H9 (cell line): ENCODE results near the gene MN1. TPM values are rescaled to one million over a fixed set of nuclear protein-coding genes. Genes with fewer than 3 reads are reported as not detected.

ENCODE experiments used
- DNase-seq: peaks from one replicate; pipeline ENCODE4 v3.0.0-alpha.2; 2017
- H2AFZ ChIP-seq: one replicate; pipeline ENCODE4 v1.6.1; 2013; ENCODE audit warnings: mild to moderate bottlenecking, low read length, control low read depth, moderate library complexity
- H2AK5ac ChIP-seq: 2 replicates; pipeline ENCODE4 v1.6.1; 2013; ENCODE audit warnings: low read length, control low read depth, mixed read lengths; ENCODE audit not compliant: insufficient read length
- H2BK120ac ChIP-seq: one replicate; pipeline ENCODE4 v1.6.1; 2013; ENCODE audit warnings: low read depth, mild to moderate bottlenecking, low read length, control low read depth, inconsistent platforms; ENCODE audit not compliant: poor library complexity, severe bottlenecking
- H2BK12ac ChIP-seq: 2 replicates; pipeline ENCODE4 v1.6.1; 2013; ENCODE audit warnings: low read length, control low read depth, mixed read lengths, low read depth; ENCODE audit not compliant: insufficient read length
- H2BK15ac ChIP-seq: 2 replicates; pipeline ENCODE4 v1.6.1; 2013; ENCODE audit warnings: low read depth, low read length, control low read depth
- H2BK20ac ChIP-seq: one replicate; pipeline ENCODE4 v1.6.1; 2013; ENCODE audit warnings: low read depth, mild to moderate bottlenecking, low read length, control low read depth, inconsistent platforms; ENCODE audit not compliant: poor library complexity, severe bottlenecking
- H2BK5ac ChIP-seq: 2 replicates; pipeline ENCODE4 v1.6.1; 2013; ENCODE audit warnings: low read length, control low read depth, mixed read lengths; ENCODE audit not compliant: insufficient read length
- H3K14ac ChIP-seq: 2 replicates; pipeline ENCODE4 v1.6.1; 2013; ENCODE audit warnings: low read length, control low read depth; ENCODE audit not compliant: insufficient read depth
- H3K18ac ChIP-seq: 2 replicates; pipeline ENCODE4 v1.6.1; 2013; ENCODE audit warnings: low read depth, mild to moderate bottlenecking, mixed read lengths, low read length, control low read depth; ENCODE audit not compliant: insufficient read length
- H3K23ac ChIP-seq: 2 replicates; pipeline ENCODE4 v1.6.1; 2013; ENCODE audit warnings: low read length, control low read depth, mixed read lengths, low read depth; ENCODE audit not compliant: insufficient read length
- H3K23me2 ChIP-seq: 2 replicates; pipeline ENCODE4 v1.6.1; 2013; ENCODE audit warnings: low read depth, mild to moderate bottlenecking, mixed read lengths, low read length, control low read depth; ENCODE audit not compliant: insufficient read length, poor library complexity, severe bottlenecking
- H3K27ac ChIP-seq: 2 replicates; pipeline ENCODE4 v1.5.1; 2013; ENCODE audit warnings: low read length, control low read depth, mixed read lengths, low read depth; ENCODE audit not compliant: insufficient read length
- H3K27me3 ChIP-seq: 2 replicates; pipeline ENCODE4 v1.6.1; 2013; ENCODE audit warnings: low read length, control low read depth, inconsistent platforms; ENCODE audit not compliant: insufficient read depth
- H3K4ac ChIP-seq: 2 replicates; pipeline ENCODE4 v1.6.1; 2013; ENCODE audit warnings: low read depth, mild to moderate bottlenecking, control low read depth, inconsistent platforms, low read length, moderate library complexity
- H3K4me1 ChIP-seq: 2 replicates; pipeline ENCODE4 v1.6.1; 2013; ENCODE audit warnings: low read length, control low read depth, inconsistent platforms; ENCODE audit not compliant: insufficient read depth
- H3K4me2 ChIP-seq: 2 replicates; pipeline ENCODE4 v1.6.1; 2013; ENCODE audit warnings: low read length, control low read depth, mixed read lengths; ENCODE audit not compliant: insufficient read length, insufficient read depth
- H3K56ac ChIP-seq: 2 replicates; pipeline ENCODE4 v1.6.1; 2013; ENCODE audit warnings: low read depth, mild to moderate bottlenecking, mixed read lengths, low read length, control low read depth; ENCODE audit not compliant: insufficient read length
- H3K79me1 ChIP-seq: 2 replicates; pipeline ENCODE4 v1.6.1; 2013; ENCODE audit warnings: low read depth, mild to moderate bottlenecking, moderate library complexity, low read length, control low read depth, inconsistent platforms; ENCODE audit not compliant: insufficient read depth, poor library complexity, severe bottlenecking
- H3K79me2 ChIP-seq: 2 replicates; pipeline ENCODE4 v1.6.1; 2013; ENCODE audit warnings: low read length, control low read depth, inconsistent platforms; ENCODE audit not compliant: insufficient read depth
- H3K9ac ChIP-seq: 2 replicates; pipeline ENCODE4 v1.6.1; 2013; ENCODE audit warnings: low read length, control low read depth, mixed read lengths; ENCODE audit not compliant: insufficient read length; ENCODE audit errors: extremely low read depth
- H3K9me3 ChIP-seq: one replicate; pipeline ENCODE4 v1.6.1; 2013; ENCODE audit warnings: low read depth, low read length, inconsistent platforms; ENCODE audit not compliant: control insufficient read depth
- H3T11ph ChIP-seq: one replicate; pipeline ENCODE4 v1.6.1; 2013; ENCODE audit warnings: mild to moderate bottlenecking, low read length, control low read depth, inconsistent platforms
- H4K20me1 ChIP-seq: one replicate; pipeline ENCODE4 v1.6.1; 2013; ENCODE audit not compliant: control insufficient read depth, insufficient read length, insufficient read depth
- H4K5ac ChIP-seq: 2 replicates; pipeline ENCODE4 v1.6.1; 2013; ENCODE audit warnings: low read depth, mild to moderate bottlenecking, mixed read lengths, low read length, control low read depth; ENCODE audit not compliant: insufficient read length
- H4K8ac ChIP-seq: replicated peaks from 2 replicates; pipeline ENCODE4 v1.6.1; 2013; ENCODE audit warnings: low read length, control low read depth, mixed read lengths, low read depth; ENCODE audit not compliant: insufficient read length
- H4K91ac ChIP-seq: 2 replicates; pipeline ENCODE4 v1.6.1; 2013; ENCODE audit warnings: low read depth, mild to moderate bottlenecking, moderate library complexity, mixed read lengths, low read length, control low read depth; ENCODE audit not compliant: insufficient read length
- H3K27ac Mint-ChIP-seq, 3 experiments: 2 replicates in 2 of 3; 3 replicates in 1 of 3; pipeline ENCODE4 v1.8.0; 2020 to 2021; ENCODE audit warnings: mixed read lengths in 3 of 3, mild to moderate bottlenecking in 1 of 3, moderate library complexity in 1 of 3
- H3K27me3 Mint-ChIP-seq: 2 replicates; pipeline ENCODE4 v1.8.0; 2021; ENCODE audit warnings: low read depth, mild to moderate bottlenecking, moderate library complexity, mixed read lengths
- H3K36me3 Mint-ChIP-seq, 3 experiments: 2 replicates in 2 of 3; 3 replicates in 1 of 3; pipeline ENCODE4 v1.8.0; 2020 to 2021; ENCODE audit warnings: low read depth in 3 of 3, mixed read lengths in 3 of 3; ENCODE audit not compliant: insufficient read depth in 1 of 3
- H3K4me1 Mint-ChIP-seq, 2 experiments: 2 replicates each; pipeline ENCODE4 v1.8.0; 2020; ENCODE audit warnings: mixed read lengths in 2 of 2
- H3K4me3 Mint-ChIP-seq, 2 experiments: 2 replicates in 1 of 2; 3 replicates in 1 of 2; pipeline ENCODE4 v1.8.0; 2020 to 2021; ENCODE audit warnings: mild to moderate bottlenecking in 2 of 2, mixed read lengths in 2 of 2, moderate library complexity in 1 of 2
- H3K9me3 Mint-ChIP-seq, 2 experiments: 2 replicates in 1 of 2; 3 replicates in 1 of 2; pipeline ENCODE4 v1.8.0; 2020; ENCODE audit warnings: mild to moderate bottlenecking in 2 of 2, mixed read lengths in 2 of 2, moderate library complexity in 1 of 2
- WGBS: extraction: QIAGEN DNeasy Blood & Tissue Kit; methylation state at CpG from one replicate; pipeline ENCODE4 v1.1.7; 2013; ENCODE audit warnings: missing lambda C conversion rate, low lambda C conversion rate, mixed read lengths; ENCODE audit not compliant: insufficient read length; ENCODE audit errors: extremely low coverage; 5-methylcytosine and 5-hydroxymethylcytosine counted together
- total RNA-seq: library from RNA; stranded (reverse); gene quantifications from 2 replicates; pipeline ENCODE4 v1.2.1, GENCODE V29; 2021
- TF ChIP-seq, protein P1 (sequence below): fragments of 200-600 bp; sonication (generic); conservative IDR thresholded peaks from 3 replicates; pipeline ENCODE4 v1.8.0; 2021; ENCODE audit warnings: antibody characterized with exemption, mild to moderate bottlenecking

MN1 gene
- total RNA-seq, 1 experiment from 2014 or later, result 2.8 TPM

DNA sequence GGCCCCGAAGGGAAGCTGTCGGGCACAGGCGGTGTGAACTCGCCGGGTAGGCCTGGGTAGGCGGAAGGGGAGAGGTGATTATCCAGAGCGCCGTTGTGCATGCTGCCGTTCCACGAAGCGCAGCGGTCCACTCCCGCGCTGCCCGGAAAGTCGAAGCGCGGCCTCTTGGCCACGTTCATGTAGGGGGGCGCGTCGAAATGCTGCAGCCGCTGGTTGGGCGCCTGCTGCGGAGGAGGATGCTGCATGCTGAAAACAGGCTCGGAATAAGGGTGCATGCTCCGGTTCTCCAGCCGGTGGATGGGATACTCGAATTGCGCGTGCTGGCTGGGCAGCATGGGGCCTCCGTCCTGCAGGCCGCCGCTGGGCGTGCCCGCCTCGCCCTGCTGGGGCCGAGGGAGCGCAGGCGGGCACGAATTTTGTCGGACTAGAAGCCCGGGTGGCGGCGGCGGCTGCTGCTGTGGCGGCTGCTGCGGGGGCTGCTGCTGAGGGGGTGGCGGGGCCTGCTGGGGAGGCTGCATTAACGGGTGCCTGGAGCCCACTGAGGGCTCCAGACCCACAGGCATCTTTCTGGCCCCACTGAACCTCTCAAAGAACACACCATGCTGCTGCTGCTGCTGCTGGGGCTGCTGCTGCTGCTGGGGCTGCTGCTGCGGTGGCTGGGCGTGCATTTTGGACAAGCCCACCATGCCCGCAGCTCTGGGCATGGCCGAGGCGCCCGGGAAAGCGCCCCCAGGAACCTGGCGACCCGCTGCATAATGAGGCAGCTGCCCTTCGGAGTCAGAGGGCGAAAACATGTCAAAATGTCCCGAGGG lies 2.3 kb downstream of the MN1 start:
- Mint-ChIP-seq H3K27ac (no peak overlapping the region), H3K4me3 (peak overlapping the region; percentile 41 to 70; a peak in 4 of 5 replicates), H3K36me3 (peaks cover 0 to 2% (median 0%) of the 10 kb centered on the region in 3 experiments; a peak in 2 of 7 replicates), H3K4me1 (peaks cover 46 to 54% of the 10 kb centered on the region in 2 experiments), H3K27me3 (peaks cover 88% of the 10 kb centered on the region), H3K9me3 (no peaks in the 10 kb centered on the region; a peak in 1 of 5 replicates)
- Histone ChIP-seq H3K23me2 (peaks cover 29% of the 10 kb centered on the region), H3K23ac (no peak overlapping the region), H3K9ac (no peak overlapping the region), H3K56ac (no peak overlapping the region), H3K18ac (no peak overlapping the region), H2AK5ac (no peak overlapping the region), H3K14ac (no peak overlapping the region), H4K91ac (no peak overlapping the region), H3K27ac (no peak overlapping the region), H4K20me1 (no peaks in the 10 kb centered on the region), H2BK12ac (no peak overlapping the region), H4K5ac (no peak overlapping the region), H3K4ac (no peak overlapping the region), H3T11ph (no peak overlapping the region), H3K9me3 (no peaks in the 10 kb centered on the region), H2AFZ (no peak overlapping the region), H3K27me3 (peaks cover 58% of the 10 kb centered on the region; the same call in 1 of the 2 replicates), H3K4me1 (peaks cover 3% of the 10 kb centered on the region; the same call in 1 of the 2 replicates), H2BK20ac (no peak overlapping the region), H3K79me1 (no peaks in the 10 kb centered on the region), H3K79me2 (no peaks in the 10 kb centered on the region), H2BK15ac (no peak overlapping the region), H2BK120ac (no peak overlapping the region), H2BK5ac (no peak overlapping the region), H4K8ac (no peak overlapping the region), H3K4me2 (peak overlapping the region; percentile 22)
- DNase-seq, result peak; percentile 57
- TF ChIP-seq, protein P1, sequence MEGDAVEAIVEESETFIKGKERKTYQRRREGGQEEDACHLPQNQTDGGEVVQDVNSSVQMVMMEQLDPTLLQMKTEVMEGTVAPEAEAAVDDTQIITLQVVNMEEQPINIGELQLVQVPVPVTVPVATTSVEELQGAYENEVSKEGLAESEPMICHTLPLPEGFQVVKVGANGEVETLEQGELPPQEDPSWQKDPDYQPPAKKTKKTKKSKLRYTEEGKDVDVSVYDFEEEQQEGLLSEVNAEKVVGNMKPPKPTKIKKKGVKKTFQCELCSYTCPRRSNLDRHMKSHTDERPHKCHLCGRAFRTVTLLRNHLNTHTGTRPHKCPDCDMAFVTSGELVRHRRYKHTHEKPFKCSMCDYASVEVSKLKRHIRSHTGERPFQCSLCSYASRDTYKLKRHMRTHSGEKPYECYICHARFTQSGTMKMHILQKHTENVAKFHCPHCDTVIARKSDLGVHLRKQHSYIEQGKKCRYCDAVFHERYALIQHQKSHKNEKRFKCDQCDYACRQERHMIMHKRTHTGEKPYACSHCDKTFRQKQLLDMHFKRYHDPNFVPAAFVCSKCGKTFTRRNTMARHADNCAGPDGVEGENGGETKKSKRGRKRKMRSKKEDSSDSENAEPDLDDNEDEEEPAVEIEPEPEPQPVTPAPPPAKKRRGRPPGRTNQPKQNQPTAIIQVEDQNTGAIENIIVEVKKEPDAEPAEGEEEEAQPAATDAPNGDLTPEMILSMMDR, result no peak
- no CpG with 5 or more reads among the region's 62 CpGs for WGBS
